Raji (cell line): ENCODE results near the gene NACA.
A peak's percentile ranks its signal among the peaks of the same experiment; 100 is the strongest.

Experiments used
- POLR2A ChIP-seq: IDR thresholded peaks from 2 replicates; pipeline ENCODE4 v1.6.1; 2011; ENCODE audit warnings: low read depth, low read length, control low read depth; ENCODE audit not compliant: insufficient read depth

Gene NACA

GRCh38 chr12:56724972-56725722 is at the start of gene NACA:
Gene NACA (minus strand): TSS chr12:56725299. CDS start chr12:56724521, 778 bp downstream.
- peak; percentile 95 for TF ChIP-seq POLR2A

GRCh38 chr12:56773113-56773512 is 48.0 kb upstream of the NACA start:
- TF ChIP-seq POLR2A: no peak

GRCh38 chr12:56772625-56773024 is 47.5 kb upstream of the NACA start:
- TF ChIP-seq POLR2A: no peak

- no peak for TF ChIP-seq POLR2A
Observed at GRCh38 chr12:56769868-56770267, 44.8 kb upstream of the NACA start.

GRCh38 chr12:56768424-56768823 is 43.3 kb upstream of the NACA start:
- TF ChIP-seq POLR2A: no peak

- TF ChIP-seq POLR2A: no peak
Observed at GRCh38 chr12:56766535-56766934, 41.4 kb upstream of the NACA start.

GRCh38 chr12:56763753-56764657 is 38.9 kb upstream of the NACA start:
- no peak for TF ChIP-seq POLR2A

GRCh38 chr12:56761812-56762211 is 36.7 kb upstream of the NACA start:
- TF ChIP-seq POLR2A: no peak

GRCh38 chr12:56760460-56760859 is 35.4 kb upstream of the NACA start:
- TF ChIP-seq POLR2A: no peak

- TF ChIP-seq POLR2A: no peak
Observed at GRCh38 chr12:56759263-56759908, 34.3 kb upstream of the NACA start.

GRCh38 chr12:56758728-56759262 is 33.7 kb upstream of the NACA start:
- no peak for TF ChIP-seq POLR2A

- no peak for TF ChIP-seq POLR2A
Observed at GRCh38 chr12:56753566-56753965, 28.5 kb upstream of the NACA start.

GRCh38 chr12:56751712-56752598 is 26.9 kb upstream of the NACA start, which contains the start of gene PRIM1:
Gene PRIM1 (minus strand): TSS chr12:56752323. CDS start chr12:56752298, 25 bp downstream.
- peak; percentile 76 for TF ChIP-seq POLR2A

GRCh38 chr12:56749853-56750252 is 24.8 kb upstream of the NACA start:
- TF ChIP-seq POLR2A: no peak
